Brain microvascular endothelial cell (primary cell): ENCODE data around the gene MKX.

Source experiments
- DNase-seq: peaks from one replicate; pipeline ENCODE4 v3.0.0-alpha.2; 2020
- H3K27ac ChIP-seq: fragments of 250-450 bp; sonication (Bioruptor Pico); 2 replicates; pipeline ENCODE4 v1.5.1; 2020; ENCODE audit warnings: mild to moderate bottlenecking, moderate library complexity
- H3K27me3 ChIP-seq: fragments of 250-450 bp; sonication (Bioruptor Pico); replicated peaks from 2 replicates; pipeline ENCODE4 v1.5.1; 2020; ENCODE audit warnings: mild to moderate bottlenecking
- H3K36me3 ChIP-seq: fragments of 250-450 bp; sonication (Bioruptor Pico); replicated peaks from 2 replicates; pipeline ENCODE4 v1.5.1; 2020; ENCODE audit warnings: mild to moderate bottlenecking
- H3K4me3 ChIP-seq: 2 replicates; pipeline ENCODE4 v1.5.1; 2011; ENCODE audit warnings: low read depth, mild to moderate bottlenecking, control low read depth, low read length, moderate library complexity
- in situ Hi-C: cut with HindIII; loops from 2 replicates; pipeline ENCODE4 v1.10.0; 2017; ENCODE audit warnings: low sequenced_read_pairs, low pct_ligation_motif_present
- TF ChIP-seq, protein P1 (sequence below): IDR thresholded peaks from 2 replicates; pipeline ENCODE4 v1.5.1; 2011; ENCODE audit warnings: low read depth, mild to moderate bottlenecking, moderate library complexity, low read length, control low read depth, inconsistent platforms; ENCODE audit errors: missing control alignments

The MKX gene

DNA sequence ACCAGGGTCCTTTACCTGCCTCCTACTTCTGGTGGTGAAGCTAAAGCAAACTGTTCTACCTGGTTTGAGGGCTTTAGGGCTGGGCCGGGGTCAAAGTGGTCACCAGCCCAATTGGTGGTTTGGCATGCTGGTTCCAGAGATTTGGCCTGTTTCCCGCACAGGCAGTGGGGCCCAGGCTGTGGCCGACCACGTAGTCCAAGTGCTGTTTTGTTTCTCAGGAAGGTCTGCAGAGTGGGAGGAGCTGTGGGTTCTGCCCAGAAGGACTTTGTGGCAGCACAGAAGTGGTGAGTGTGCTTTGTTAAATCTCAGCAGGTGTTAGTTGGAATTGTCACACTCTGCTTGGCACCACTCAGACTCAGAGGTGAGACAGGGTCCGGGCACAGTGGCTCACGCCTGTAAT lies 85.8 kb downstream of the MKX start:
- in situ Hi-C loops = no loop called here
- Histone ChIP-seq H3K27ac (no peak overlapping the region), H3K4me3 (no peak overlapping the region), H3K36me3 (no peaks in the 10 kb centered on the region), H3K27me3 (no peaks in the 10 kb centered on the region)
- TF ChIP-seq, protein P1, sequence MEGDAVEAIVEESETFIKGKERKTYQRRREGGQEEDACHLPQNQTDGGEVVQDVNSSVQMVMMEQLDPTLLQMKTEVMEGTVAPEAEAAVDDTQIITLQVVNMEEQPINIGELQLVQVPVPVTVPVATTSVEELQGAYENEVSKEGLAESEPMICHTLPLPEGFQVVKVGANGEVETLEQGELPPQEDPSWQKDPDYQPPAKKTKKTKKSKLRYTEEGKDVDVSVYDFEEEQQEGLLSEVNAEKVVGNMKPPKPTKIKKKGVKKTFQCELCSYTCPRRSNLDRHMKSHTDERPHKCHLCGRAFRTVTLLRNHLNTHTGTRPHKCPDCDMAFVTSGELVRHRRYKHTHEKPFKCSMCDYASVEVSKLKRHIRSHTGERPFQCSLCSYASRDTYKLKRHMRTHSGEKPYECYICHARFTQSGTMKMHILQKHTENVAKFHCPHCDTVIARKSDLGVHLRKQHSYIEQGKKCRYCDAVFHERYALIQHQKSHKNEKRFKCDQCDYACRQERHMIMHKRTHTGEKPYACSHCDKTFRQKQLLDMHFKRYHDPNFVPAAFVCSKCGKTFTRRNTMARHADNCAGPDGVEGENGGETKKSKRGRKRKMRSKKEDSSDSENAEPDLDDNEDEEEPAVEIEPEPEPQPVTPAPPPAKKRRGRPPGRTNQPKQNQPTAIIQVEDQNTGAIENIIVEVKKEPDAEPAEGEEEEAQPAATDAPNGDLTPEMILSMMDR = no peak
- DNase-seq = no peak

DNA sequence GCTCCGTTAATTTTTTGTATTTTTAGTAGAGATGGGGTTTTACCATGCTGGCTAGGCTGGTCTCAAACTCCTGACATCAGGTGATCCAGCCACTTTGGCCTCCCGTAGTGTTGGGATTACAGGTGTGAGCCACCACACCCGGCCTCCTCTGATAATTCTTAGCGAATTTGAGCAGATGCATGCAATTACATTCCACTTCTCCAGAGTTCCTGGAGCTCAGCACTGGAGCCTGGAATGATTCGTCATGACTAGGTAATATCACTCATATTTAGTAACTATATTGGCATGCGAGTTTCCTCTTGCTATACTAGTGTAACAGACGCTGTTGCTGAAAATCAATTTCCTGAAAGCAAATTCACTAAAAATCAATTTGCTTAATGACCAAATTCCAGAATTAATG lies 86.8 kb downstream of the MKX start:
- Histone ChIP-seq H3K27ac (no peak overlapping the region), H3K4me3 (no peak overlapping the region), H3K27me3 (no peaks in the 10 kb centered on the region), H3K36me3 (no peaks in the 10 kb centered on the region)
- in situ Hi-C loops = no loop called here
- peak; percentile 13 for DNase-seq
- TF ChIP-seq, protein P1 = no peak

DNA sequence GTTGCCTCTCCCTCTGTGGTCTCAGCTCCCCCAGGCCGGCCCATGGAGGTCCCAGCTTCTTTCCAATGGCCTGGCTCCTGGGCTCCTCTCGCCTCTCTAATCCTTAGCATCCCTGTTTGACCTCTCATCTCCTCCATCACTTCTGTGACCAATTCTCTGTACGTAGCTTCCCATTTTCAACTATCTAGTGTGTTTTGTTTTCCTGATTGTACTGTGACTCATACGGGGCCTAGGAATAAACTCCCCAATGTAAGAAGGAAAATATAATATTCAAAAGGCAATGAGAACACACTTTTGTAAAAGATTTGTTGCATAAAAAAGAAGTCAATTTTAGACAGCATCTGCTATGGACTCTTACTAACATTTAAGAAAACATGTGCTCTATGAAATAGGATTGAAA lies 90.3 kb downstream of the MKX start:
- Histone ChIP-seq H3K4me3 (no peak overlapping the region), H3K36me3 (no peaks in the 10 kb centered on the region), H3K27ac (no peak overlapping the region), H3K27me3 (no peaks in the 10 kb centered on the region)
- in situ Hi-C loops = no loop called here
- DNase-seq = no peak
- TF ChIP-seq, protein P1 = no peak

DNA sequence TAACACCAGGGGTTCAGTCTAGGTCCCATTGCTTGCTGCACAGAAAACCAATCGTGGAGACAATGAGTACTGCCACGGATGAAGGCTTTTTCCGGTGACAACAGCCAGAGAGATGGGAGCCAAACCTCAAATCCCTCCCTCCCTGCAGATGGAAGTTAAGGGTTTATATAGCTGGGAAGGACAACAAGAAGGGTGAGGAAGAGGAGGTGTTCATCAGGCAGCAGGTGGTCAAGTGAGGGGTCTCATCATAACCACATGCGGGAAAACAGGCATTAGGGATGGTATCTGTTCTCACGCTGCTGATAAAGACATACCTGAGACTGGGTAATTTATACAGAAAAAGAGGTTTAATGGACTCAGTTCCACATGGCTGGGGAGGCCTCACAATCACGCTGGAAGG lies 91.3 kb downstream of the MKX start:
- Histone ChIP-seq H3K36me3 (no peaks in the 10 kb centered on the region), H3K27ac (no peak overlapping the region), H3K4me3 (no peak overlapping the region), H3K27me3 (no peaks in the 10 kb centered on the region)
- no peak for DNase-seq
- in situ Hi-C loops = no loop called here
- TF ChIP-seq, protein P1 = no peak

DNA sequence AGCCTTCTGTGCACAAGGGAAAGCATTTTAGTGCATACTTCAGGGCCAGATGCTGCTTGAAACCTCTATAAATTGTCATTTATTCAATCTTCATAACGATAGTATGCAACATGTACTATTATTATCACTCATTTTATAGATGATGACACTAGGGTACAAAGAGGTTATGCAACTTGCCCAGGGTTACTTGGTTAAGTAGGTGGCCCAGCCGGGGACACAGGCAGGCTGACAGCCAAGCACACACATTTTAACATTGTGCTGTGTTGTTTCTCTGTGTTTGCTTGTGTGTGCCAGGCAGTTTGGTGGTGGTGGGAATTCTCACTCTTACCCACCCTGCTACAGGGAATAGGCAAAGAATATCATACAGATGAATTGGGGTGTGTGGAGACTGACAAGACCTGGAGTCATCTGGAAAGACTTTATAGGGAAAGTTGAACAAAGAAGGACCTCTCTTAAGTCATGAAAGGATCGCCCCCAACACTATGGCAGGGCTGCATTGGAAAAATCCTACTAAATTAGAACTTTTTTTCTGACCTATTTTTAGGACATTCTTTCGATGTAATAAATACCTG lies 98.9 kb downstream of the MKX start:
- in situ Hi-C loops = no loop called here
- Histone ChIP-seq H3K27me3 (no peaks in the 10 kb centered on the region), H3K36me3 (no peaks in the 10 kb centered on the region), H3K27ac (no peak overlapping the region), H3K4me3 (no peak overlapping the region)
- TF ChIP-seq, protein P1 = no peak
- DNase-seq = no peak

DNA sequence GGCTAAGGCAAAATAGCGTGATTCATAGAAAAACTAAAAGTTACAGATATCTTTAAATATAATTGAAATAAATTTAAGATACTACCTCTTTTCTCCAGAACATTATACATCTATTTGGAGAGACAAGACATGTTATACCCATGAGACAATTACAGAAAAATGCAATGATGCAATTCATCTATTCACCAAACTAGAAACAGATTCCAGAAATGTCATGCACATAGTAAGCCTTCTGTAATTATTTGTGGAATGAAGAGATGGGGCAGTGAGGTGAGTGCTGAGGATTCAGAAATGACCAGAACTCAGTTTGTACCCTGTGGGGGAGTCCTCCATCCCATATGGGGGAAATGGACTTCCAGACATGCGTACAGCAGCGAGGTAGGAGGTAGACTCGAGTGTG lies 99.4 kb downstream of the MKX start:
- Histone ChIP-seq H3K27ac (no peak overlapping the region), H3K27me3 (no peaks in the 10 kb centered on the region), H3K36me3 (no peaks in the 10 kb centered on the region), H3K4me3 (no peak overlapping the region)
- TF ChIP-seq, protein P1 = no peak
- in situ Hi-C loops = no loop called here
- no peak for DNase-seq
